Measurements from ENCODE around the gene HOXA4. TPM values are rescaled to one million over a fixed set of nuclear protein-coding genes. Genes with fewer than 3 reads are reported as not detected.

Gene HOXA4
- total RNA-seq, 2 experiments from 2014 or later: 0.25 TPM; not detected in 1

DNA sequence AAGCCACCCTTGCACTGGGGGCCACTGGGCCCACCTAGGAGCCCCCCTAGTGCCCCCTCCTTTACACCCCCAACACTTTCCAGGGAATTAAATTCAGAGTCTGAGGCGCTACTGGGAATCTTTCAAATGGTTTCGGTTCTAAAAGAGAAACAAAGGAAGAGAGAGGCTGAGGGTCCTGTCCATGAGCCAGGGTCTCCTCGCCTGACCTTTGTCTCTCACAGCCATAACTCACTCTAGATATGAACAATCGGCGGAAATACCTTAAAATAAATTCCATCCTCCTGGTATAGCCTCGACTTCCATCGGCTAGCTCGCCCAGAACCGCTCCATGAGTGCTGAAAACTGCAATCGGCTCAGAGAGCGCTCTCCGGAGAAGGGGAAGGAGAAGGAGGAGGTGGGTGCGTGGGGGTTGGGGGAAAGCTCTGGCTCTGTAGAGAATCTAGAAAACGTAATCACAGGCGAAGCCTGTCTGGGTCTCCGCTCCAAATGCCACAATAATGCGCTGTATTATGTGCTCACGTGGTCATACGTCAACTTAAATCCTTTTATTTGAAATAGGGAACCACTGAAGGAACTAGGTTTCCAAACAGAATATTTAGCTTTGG, 12.6 kb downstream of the HOXA4 start:
- TF ChIP-seq, protein P1, sequence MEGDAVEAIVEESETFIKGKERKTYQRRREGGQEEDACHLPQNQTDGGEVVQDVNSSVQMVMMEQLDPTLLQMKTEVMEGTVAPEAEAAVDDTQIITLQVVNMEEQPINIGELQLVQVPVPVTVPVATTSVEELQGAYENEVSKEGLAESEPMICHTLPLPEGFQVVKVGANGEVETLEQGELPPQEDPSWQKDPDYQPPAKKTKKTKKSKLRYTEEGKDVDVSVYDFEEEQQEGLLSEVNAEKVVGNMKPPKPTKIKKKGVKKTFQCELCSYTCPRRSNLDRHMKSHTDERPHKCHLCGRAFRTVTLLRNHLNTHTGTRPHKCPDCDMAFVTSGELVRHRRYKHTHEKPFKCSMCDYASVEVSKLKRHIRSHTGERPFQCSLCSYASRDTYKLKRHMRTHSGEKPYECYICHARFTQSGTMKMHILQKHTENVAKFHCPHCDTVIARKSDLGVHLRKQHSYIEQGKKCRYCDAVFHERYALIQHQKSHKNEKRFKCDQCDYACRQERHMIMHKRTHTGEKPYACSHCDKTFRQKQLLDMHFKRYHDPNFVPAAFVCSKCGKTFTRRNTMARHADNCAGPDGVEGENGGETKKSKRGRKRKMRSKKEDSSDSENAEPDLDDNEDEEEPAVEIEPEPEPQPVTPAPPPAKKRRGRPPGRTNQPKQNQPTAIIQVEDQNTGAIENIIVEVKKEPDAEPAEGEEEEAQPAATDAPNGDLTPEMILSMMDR (IDR thresholded peaks at IDR 0.05): no peak
- H3K4me1 Mint-ChIP-seq (ENCODE audit: low read depth): no peaks in the 10 kb centered on the region
- ChIA-PET CTCF (interaction anchor here (0.8 to 1.0 kb wide), 2 partner anchors 33 to 43 kb away, joined by 3 read pairs; no protein-coding TSS in a partner anchor), POLR2A (no interaction called here)
- H3K36me3 Mint-ChIP-seq (ENCODE audit: low read depth): no peaks in the 10 kb centered on the region
- intact Hi-C loops (cut with micrococcal nuclease): no loop called here
- ATAC-seq: no peak
- DNase-seq: no peak
- no peak overlapping the region for H3K4me3 Mint-ChIP-seq
- no peaks in the 10 kb centered on the region for H3K27me3 Mint-ChIP-seq
- no peaks in the 10 kb centered on the region for H3K9me3 Mint-ChIP-seq
- H3K27ac Mint-ChIP-seq: no peak overlapping the region

DNA sequence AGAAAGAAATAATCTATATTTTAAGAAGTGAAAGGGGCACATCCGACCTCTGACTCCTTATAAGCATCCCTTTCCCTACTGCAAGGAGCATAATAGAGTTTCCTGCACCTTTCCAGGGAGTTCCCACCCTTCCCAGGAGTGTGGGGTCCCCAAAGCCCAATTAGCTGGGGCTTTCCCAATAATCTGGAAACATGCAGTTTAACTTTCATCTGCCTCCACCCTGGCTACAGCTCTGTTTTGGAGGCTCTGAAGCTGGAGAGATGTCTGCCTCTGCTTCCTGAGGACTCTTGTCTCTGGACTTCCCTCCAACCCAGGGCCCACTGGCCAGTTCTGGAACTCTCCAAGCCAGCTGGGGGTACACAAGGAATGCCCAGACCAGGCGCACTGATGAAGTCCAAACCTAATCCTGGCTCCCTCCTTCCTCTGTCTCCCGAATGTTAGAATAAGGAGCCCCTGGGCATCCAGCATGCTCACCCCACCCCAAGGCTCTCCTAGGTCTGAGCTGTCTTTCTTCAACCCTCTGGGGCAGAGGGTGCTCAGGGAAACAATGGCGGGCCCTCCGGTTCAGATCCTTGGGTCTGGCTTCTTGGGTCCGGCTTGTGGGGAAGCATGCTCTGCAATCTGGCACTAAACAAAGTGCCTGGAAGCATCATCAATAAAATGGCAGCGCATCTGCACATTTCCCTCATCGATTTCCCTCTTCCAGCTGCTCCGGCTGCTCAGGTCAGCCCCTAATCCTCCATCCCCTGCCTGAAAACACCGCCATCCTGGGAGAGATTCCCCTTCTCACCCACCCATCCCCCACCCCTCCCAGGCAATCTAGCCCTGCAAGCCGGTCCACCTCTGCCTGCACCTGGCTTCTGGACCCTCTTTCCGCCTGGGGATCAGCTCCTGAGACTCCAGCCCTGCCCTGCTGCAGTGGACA, 13.3 kb downstream of the HOXA4 start:
- no peaks in the 10 kb centered on the region for H3K36me3 Mint-ChIP-seq (ENCODE audit: low read depth)
- H3K27ac Mint-ChIP-seq: no peak overlapping the region
- ATAC-seq: no peak
- H3K27me3 Mint-ChIP-seq: no peaks in the 10 kb centered on the region
- no peaks in the 10 kb centered on the region for H3K4me1 Mint-ChIP-seq (ENCODE audit: low read depth)
- TF ChIP-seq, protein P1 (IDR thresholded peaks at IDR 0.05): no peak
- CTCF ChIA-PET: interaction anchor here (0.8 kb wide), 1 partner anchor 44 kb away, joined by 3 read pairs; no protein-coding TSS in a partner anchor
- no peak for DNase-seq
- POLR2A ChIA-PET: no interaction called here
- no peaks in the 10 kb centered on the region for H3K9me3 Mint-ChIP-seq
- intact Hi-C loops (cut with micrococcal nuclease): no loop called here
- H3K4me3 Mint-ChIP-seq: no peak overlapping the region

- no peaks in the 10 kb centered on the region for H3K27me3 Mint-ChIP-seq
- H3K36me3 Mint-ChIP-seq (ENCODE audit: low read depth): no peaks in the 10 kb centered on the region
- H3K27ac Mint-ChIP-seq: no peak overlapping the region
- ATAC-seq (no peak), DNase-seq (no peak)
- ChIA-PET POLR2A (no interaction called here), CTCF (no interaction called here)
- H3K4me1 Mint-ChIP-seq (ENCODE audit: low read depth): no peaks in the 10 kb centered on the region
- TF ChIP-seq, protein P1 (IDR thresholded peaks at IDR 0.05): no peak
- intact Hi-C loops (cut with micrococcal nuclease): no loop called here
- no peak overlapping the region for H3K4me3 Mint-ChIP-seq
- no peaks in the 10 kb centered on the region for H3K9me3 Mint-ChIP-seq
Observed at GRCh38 chr7:27116031-27116961, 14.3 kb downstream of the HOXA4 start.

DNA sequence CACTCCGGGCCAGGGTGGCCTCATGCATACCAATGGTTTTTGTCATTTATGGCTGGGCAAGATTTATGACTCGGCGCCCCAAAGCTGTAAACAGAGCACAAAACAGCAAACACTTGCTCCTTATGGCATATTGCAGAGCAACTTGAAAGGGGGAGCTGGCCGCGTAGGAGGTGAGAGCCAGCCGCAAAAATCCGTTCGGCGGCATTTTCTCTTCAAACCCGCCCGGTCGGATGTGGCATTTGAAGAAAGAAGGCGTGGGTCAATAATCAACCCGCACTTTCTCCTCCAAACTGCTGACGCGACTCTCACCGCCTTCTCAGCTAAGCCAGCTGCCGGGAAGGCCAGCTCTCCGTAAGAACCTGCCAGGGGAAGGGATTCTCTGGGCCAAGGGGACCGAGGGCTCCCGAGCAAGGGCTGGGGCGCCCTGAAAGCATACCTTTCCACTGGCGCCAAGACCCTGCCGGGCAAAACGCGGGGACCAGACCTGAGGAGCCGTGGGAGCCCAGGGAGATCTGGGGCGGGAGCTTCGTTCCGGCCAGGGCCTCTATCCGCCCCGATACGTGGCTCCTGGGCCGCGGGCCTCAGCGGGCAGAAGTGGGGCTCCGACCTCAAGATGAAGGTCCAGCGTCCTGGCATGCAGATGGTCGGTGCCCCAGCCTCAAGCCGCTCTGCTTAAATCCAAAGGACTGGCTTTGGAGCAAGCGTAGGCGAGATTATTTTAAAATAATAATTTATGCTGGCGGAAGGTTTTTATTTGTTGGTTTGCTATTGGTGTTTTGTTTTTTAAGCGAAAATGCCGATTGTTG, 15.1 kb downstream of the HOXA4 start:
- no peak overlapping the region for H3K4me3 Mint-ChIP-seq
- no peak for DNase-seq
- H3K36me3 Mint-ChIP-seq (ENCODE audit: low read depth): no peaks in the 10 kb centered on the region
- POLR2A ChIA-PET: interaction anchor here (0.6 kb wide), 1 partner anchor 210 kb away, joined by 3 read pairs; no protein-coding TSS in a partner anchor
- no peaks in the 10 kb centered on the region for H3K9me3 Mint-ChIP-seq
- TF ChIP-seq, protein P1 (IDR thresholded peaks at IDR 0.05): no peak
- H3K4me1 Mint-ChIP-seq (ENCODE audit: low read depth): no peaks in the 10 kb centered on the region
- intact Hi-C loops (cut with micrococcal nuclease): no loop called here
- no peak overlapping the region for H3K27ac Mint-ChIP-seq
- no peak for ATAC-seq
- H3K27me3 Mint-ChIP-seq: no peaks in the 10 kb centered on the region
- CTCF ChIA-PET: no interaction called here
